ENCODE results near the gene SLC39A13. TPM values are rescaled to one million over a fixed set of nuclear protein-coding genes. Genes with fewer than 3 reads are reported as not detected.

Gene SLC39A13
- total and polyA plus RNA-seq, 2 donors (not counting 1 experiment from before 2014, with no cell fraction given) = 62.9 to 88.7 TPM

DNA sequence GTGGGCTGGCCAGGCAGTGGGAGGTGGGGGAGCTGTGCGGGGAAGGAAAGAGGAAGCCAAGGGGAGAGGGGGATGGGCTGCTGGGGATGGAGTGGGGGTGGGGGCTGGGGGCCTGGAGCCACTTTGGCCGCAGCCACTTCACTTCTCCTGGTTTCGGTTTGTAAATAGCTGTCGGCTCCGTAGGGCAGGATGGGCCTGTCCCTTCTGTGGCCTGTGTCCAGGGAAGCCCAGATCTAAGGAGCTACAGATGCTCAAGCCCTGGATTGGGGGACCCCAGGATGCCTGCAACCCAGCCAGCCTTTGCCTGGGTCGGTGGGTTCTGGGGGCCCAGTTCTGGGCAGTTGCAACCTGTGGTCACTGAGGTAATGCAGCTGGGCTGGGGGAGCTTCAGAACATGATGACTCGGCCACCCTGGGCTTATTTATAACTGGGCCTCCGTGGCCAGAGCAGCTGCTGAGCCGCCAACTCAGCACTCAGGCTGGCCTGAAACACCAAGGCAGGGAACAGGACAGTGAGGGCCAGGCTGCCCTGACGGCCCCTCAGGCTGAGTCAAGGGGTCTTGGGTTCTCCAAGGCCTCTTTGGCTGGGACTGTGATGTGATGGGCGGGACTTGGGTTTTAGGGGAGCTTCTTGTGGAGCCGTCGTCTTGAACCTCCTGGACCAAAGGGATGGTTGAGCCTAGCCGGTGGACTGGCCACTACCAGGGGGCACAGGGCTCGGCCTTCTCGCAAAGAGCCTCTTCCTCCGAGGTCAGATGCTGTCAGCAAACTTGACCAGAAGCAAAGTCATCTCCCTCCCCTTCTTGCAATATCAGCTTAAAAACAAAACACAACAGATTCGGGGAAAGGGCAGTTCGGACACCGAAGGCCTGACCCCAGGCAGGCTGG is 15.0 kb upstream of the SLC39A13 start:
- H3K27ac ChIP-seq (ENCODE audit: insufficient read depth, low read length) = peak overlapping the region; percentile 23
- H3K36me3 ChIP-seq (ENCODE audit: control insufficient read depth, insufficient read depth, low read length) = no peaks in the 10 kb centered on the region
- peak; percentile 63 to 76 for DNase-seq (ENCODE audit: low read depth in 2 of 2)
- no peaks in the 10 kb centered on the region for H3K9me3 ChIP-seq (ENCODE audit: control insufficient read depth, insufficient read depth, low read depth, low read length)
- peak overlapping the region; percentile 59 for H3K4me2 ChIP-seq (ENCODE audit: extremely low read depth, insufficient read depth, low read length)
- H3K79me2 ChIP-seq (ENCODE audit: control insufficient read depth, insufficient read depth, low read length) = no peaks in the 10 kb centered on the region
- H4K20me1 ChIP-seq (ENCODE audit: control insufficient read depth, extremely low read depth, insufficient read depth, low read length) = no peaks in the 10 kb centered on the region
- TF ChIP-seq, protein P1, sequence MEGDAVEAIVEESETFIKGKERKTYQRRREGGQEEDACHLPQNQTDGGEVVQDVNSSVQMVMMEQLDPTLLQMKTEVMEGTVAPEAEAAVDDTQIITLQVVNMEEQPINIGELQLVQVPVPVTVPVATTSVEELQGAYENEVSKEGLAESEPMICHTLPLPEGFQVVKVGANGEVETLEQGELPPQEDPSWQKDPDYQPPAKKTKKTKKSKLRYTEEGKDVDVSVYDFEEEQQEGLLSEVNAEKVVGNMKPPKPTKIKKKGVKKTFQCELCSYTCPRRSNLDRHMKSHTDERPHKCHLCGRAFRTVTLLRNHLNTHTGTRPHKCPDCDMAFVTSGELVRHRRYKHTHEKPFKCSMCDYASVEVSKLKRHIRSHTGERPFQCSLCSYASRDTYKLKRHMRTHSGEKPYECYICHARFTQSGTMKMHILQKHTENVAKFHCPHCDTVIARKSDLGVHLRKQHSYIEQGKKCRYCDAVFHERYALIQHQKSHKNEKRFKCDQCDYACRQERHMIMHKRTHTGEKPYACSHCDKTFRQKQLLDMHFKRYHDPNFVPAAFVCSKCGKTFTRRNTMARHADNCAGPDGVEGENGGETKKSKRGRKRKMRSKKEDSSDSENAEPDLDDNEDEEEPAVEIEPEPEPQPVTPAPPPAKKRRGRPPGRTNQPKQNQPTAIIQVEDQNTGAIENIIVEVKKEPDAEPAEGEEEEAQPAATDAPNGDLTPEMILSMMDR (conservative IDR thresholded peaks at IDR 0.05 in 1 of 2, IDR thresholded peaks at IDR 0.05 in 1 of 2; ENCODE audit: low read depth in 1 of 2, low read length in 2 of 2) = no peak
- TF ChIP-seq EZH2 (IDR thresholded peaks at IDR 0.05; ENCODE audit: low read length, missing control alignments) = no peak
- no peak overlapping the region for H3K9ac ChIP-seq (ENCODE audit: insufficient read depth, low read length)
- H2AFZ ChIP-seq (ENCODE audit: low read length) = peak overlapping the region; percentile 36
- no peak overlapping the region for H3K4me3 ChIP-seq (replicated peaks in 1 of 4; ENCODE audit: control extremely low read depth in 1 of 4, insufficient read depth in 1 of 4, low read depth in 3 of 4, low read length in 4 of 4)
- H3K4me1 ChIP-seq (ENCODE audit: control insufficient read depth, extremely low read depth, insufficient read depth, low read length) = peaks cover 8% of the 10 kb centered on the region
- H3K27me3 ChIP-seq (ENCODE audit: control insufficient read depth, insufficient read depth, low read length) = no peaks in the 10 kb centered on the region

DNA sequence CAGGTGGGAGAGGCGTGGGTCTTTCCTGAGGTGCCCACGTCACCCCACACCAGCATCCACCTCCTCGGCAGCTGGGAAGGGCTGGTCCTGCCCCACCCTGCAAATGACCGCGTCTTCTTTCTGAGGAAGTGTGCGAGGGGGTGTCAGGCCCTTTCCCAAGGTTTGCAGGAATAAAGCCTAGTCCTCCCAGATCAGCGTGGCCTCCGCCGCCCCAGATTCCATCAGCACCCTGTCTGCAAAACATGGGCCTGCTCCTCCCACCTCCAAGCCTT is 14.4 kb upstream of the SLC39A13 start:
- H3K27ac ChIP-seq (ENCODE audit: insufficient read depth, low read length) = no peak overlapping the region
- no peaks in the 10 kb centered on the region for H4K20me1 ChIP-seq (ENCODE audit: control insufficient read depth, extremely low read depth, insufficient read depth, low read length)
- no peaks in the 10 kb centered on the region for H3K9me3 ChIP-seq (ENCODE audit: control insufficient read depth, insufficient read depth, low read depth, low read length)
- no peaks in the 10 kb centered on the region for H3K27me3 ChIP-seq (ENCODE audit: control insufficient read depth, insufficient read depth, low read length)
- no peak for TF ChIP-seq EZH2 (IDR thresholded peaks at IDR 0.05; ENCODE audit: low read length, missing control alignments)
- TF ChIP-seq, protein P1 (conservative IDR thresholded peaks at IDR 0.05 in 1 of 2, IDR thresholded peaks at IDR 0.05 in 1 of 2; ENCODE audit: low read depth in 1 of 2, low read length in 2 of 2) = no peak
- H3K4me2 ChIP-seq (ENCODE audit: extremely low read depth, insufficient read depth, low read length) = no peak overlapping the region
- H3K4me1 ChIP-seq (ENCODE audit: control insufficient read depth, extremely low read depth, insufficient read depth, low read length) = peaks cover 8% of the 10 kb centered on the region
- no peaks in the 10 kb centered on the region for H3K79me2 ChIP-seq (ENCODE audit: control insufficient read depth, insufficient read depth, low read length)
- H3K9ac ChIP-seq (ENCODE audit: insufficient read depth, low read length) = no peak overlapping the region
- H3K36me3 ChIP-seq (ENCODE audit: control insufficient read depth, insufficient read depth, low read length) = no peaks in the 10 kb centered on the region
- no peak overlapping the region for H3K4me3 ChIP-seq (replicated peaks in 1 of 4; ENCODE audit: control extremely low read depth in 1 of 4, insufficient read depth in 1 of 4, low read depth in 3 of 4, low read length in 4 of 4)
- DNase-seq (ENCODE audit: low read depth in 2 of 2) = no peak
- H2AFZ ChIP-seq (ENCODE audit: low read length) = no peak overlapping the region

DNA sequence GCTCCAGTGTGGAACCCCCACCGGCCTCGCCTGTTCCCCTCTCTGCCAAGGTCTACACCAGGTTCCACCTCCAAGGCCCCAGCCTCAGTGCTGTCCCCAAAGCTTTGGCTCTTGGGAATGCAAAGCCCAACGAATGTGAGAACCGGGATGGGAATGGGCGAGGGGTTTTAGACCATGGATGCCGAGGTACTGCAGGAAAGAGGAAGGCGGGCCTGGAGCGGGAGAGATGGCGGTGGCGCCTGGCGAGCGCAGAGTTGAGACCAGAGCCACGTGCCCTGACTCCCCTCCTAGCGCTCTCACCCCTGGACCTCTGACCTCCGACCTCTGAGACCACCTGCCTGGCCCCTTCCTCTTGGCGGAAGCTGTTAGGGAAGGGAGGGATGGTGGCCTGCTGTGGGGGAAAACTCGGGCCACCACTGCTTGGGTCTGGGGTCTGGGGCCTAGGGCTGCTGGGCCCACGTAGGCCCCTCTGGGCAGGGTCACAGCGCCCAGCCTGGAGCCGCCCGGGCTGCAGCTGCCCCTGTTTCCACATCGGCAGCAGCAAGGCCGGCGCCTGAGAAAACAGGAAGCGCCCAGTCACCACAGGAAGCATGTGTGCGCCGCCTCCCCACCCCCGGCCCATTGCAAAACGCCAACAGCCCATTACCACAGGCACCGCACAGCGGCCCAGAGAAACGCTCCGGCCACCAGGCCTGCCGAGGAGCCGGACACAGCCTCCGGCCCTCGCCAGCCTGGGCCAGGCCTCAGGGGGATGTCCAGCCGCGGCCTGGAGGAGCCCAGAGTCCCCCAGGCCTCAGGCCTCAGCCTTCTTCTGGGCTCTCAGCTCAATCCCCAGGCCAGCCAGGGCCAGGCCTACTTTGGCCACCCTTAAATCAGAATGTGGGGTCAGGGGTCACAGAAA is 13.8 kb upstream of the SLC39A13 start:
- H3K27me3 ChIP-seq (ENCODE audit: control insufficient read depth, insufficient read depth, low read length) = no peaks in the 10 kb centered on the region
- no peaks in the 10 kb centered on the region for H4K20me1 ChIP-seq (ENCODE audit: control insufficient read depth, extremely low read depth, insufficient read depth, low read length)
- no peaks in the 10 kb centered on the region for H3K9me3 ChIP-seq (ENCODE audit: control insufficient read depth, insufficient read depth, low read depth, low read length)
- peak overlapping the region; percentile 51 for H3K27ac ChIP-seq (ENCODE audit: insufficient read depth, low read length)
- H3K4me1 ChIP-seq (ENCODE audit: control insufficient read depth, extremely low read depth, insufficient read depth, low read length) = peaks cover 8% of the 10 kb centered on the region
- no peaks in the 10 kb centered on the region for H3K79me2 ChIP-seq (ENCODE audit: control insufficient read depth, insufficient read depth, low read length)
- H3K4me3 ChIP-seq (replicated peaks in 1 of 4; ENCODE audit: control extremely low read depth in 1 of 4, insufficient read depth in 1 of 4, low read depth in 3 of 4, low read length in 4 of 4) = no peak overlapping the region
- DNase-seq (ENCODE audit: low read depth in 2 of 2) = no peak
- H3K36me3 ChIP-seq (ENCODE audit: control insufficient read depth, insufficient read depth, low read length) = no peaks in the 10 kb centered on the region
- no peak overlapping the region for H3K4me2 ChIP-seq (ENCODE audit: extremely low read depth, insufficient read depth, low read length)
- H3K9ac ChIP-seq (ENCODE audit: insufficient read depth, low read length) = peak overlapping the region; percentile 42
- peak overlapping the region; percentile 41 for H2AFZ ChIP-seq (ENCODE audit: low read length)
- no peak for TF ChIP-seq EZH2 (IDR thresholded peaks at IDR 0.05; ENCODE audit: low read length, missing control alignments)
- TF ChIP-seq, protein P1 (conservative IDR thresholded peaks at IDR 0.05 in 1 of 2, IDR thresholded peaks at IDR 0.05 in 1 of 2; ENCODE audit: low read depth in 1 of 2, low read length in 2 of 2) = no peak

All from fibroblast of lung (primary cell).